ENCODE results near the gene BOD1. TPM values are rescaled to one million over a fixed set of nuclear protein-coding genes. Genes with fewer than 3 reads are reported as not detected.

BOD1 gene
- total RNA-seq, 1 experiment from 2014 or later, result 70.9 TPM

DNA sequence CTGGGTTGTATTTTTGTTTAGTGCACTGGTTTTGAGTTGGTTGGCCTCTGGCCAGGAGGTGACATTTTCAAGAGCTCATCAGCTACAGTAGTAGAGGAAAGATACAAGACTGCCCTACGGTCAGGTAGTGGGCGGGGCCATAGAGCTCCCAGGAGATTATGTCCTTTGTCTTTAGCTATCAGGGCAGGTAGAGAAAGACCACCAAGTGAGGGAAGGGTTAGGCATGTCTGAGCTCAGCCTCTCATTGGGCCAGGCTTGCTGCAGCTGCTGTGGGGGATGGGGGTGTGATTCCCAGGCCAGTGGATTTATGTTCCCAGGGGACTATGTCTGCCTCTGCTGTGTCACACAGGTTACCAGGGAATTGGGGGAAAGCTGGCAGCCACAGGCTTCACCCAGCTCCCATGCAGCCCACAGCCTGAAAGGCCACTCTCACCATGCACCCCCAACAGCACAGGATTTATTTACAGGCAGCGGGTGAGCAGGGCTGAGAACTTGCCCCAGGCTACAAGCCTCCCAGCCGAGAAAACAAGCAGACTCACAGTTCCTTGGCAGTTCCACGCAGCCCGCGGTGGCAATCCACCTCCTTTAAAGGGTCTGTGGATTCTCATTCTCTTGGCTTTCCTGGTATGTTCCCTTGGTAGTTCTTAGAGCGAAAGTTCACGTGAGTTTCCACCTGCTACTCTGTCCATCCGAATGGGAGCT is 37.5 kb upstream of the BOD1 start:
- Histone ChIP-seq H3K36me3 (ENCODE audit: insufficient read depth, low read length, poor library complexity, severe bottlenecking) (no peaks in the 10 kb centered on the region), H3K9me3 (ENCODE audit: low read depth, low read length, poor library complexity, severe bottlenecking) (no peaks in the 10 kb centered on the region), H3K4me3 (ENCODE audit: low read depth, low read length, poor library complexity, severe bottlenecking) (no peak overlapping the region), H3K27me3 (replicated peaks; ENCODE audit: insufficient read depth, low read depth, low read length, poor library complexity) (no peaks in the 10 kb centered on the region), H3K27ac (ENCODE audit: low read depth, low read length, poor library complexity, severe bottlenecking) (no peak overlapping the region), H3K4me1 (ENCODE audit: insufficient read depth, low read length, poor library complexity, severe bottlenecking) (no peaks in the 10 kb centered on the region)
- CTCF ChIA-PET, result no interaction called here
- TF ChIP-seq, protein P1, sequence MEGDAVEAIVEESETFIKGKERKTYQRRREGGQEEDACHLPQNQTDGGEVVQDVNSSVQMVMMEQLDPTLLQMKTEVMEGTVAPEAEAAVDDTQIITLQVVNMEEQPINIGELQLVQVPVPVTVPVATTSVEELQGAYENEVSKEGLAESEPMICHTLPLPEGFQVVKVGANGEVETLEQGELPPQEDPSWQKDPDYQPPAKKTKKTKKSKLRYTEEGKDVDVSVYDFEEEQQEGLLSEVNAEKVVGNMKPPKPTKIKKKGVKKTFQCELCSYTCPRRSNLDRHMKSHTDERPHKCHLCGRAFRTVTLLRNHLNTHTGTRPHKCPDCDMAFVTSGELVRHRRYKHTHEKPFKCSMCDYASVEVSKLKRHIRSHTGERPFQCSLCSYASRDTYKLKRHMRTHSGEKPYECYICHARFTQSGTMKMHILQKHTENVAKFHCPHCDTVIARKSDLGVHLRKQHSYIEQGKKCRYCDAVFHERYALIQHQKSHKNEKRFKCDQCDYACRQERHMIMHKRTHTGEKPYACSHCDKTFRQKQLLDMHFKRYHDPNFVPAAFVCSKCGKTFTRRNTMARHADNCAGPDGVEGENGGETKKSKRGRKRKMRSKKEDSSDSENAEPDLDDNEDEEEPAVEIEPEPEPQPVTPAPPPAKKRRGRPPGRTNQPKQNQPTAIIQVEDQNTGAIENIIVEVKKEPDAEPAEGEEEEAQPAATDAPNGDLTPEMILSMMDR (conservative IDR thresholded peaks at IDR 0.05; ENCODE audit: low read depth, low read length), result no peak
- no peak for TF ChIP-seq EZH2 (IDR thresholded peaks at IDR 0.05; ENCODE audit: borderline replicate concordance, low read depth, low read length, poor library complexity, severe bottlenecking)
- no TSS peak for BruUV-seq (replicated peaks)
- intact Hi-C loops (cut with micrococcal nuclease; ENCODE audit: unreplicated experiment), result no loop called here
- no peak for DNase-seq (ENCODE audit: low spot score)
- POLR2A ChIA-PET (ENCODE audit: low non-redundant PET), result interaction anchor here (0.7 kb wide), 1 partner anchor 40 kb away, joined by 5 read pairs; no protein-coding TSS in a partner anchor

DNA sequence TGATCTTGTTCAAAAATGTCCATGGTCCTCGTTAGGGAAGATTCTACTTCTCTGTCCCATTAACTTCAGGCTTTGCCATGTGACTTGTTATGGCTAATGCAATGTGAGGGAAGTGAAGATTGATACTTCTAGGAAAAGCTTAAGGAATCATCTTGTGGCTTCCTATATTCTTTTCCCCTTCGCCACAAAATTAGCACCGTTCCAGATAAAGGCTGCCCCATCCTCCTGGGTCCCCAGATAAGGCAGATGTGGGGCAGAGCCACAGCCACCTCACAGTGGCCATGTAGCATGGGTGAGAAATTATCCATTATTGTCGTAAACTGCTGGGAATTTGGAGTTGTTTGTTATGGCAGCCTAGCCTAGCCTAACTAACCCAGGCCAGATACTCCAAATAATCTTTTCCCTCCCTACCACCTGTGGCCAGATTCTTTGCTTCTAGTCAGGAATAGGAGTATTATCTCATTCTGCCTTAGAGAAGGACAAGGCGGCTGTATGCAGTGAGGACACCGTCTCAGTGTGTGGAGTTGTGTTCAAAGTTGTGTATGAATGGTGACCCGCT is 31.9 kb upstream of the BOD1 start:
- no peak for DNase-seq (ENCODE audit: low spot score)
- H3K27ac ChIP-seq (ENCODE audit: low read depth, low read length, poor library complexity, severe bottlenecking), result no peak overlapping the region
- no peak overlapping the region for H3K4me3 ChIP-seq (ENCODE audit: low read depth, low read length, poor library complexity, severe bottlenecking)
- no peaks in the 10 kb centered on the region for H3K9me3 ChIP-seq (ENCODE audit: low read depth, low read length, poor library complexity, severe bottlenecking)
- H3K27me3 ChIP-seq (replicated peaks; ENCODE audit: insufficient read depth, low read depth, low read length, poor library complexity), result no peaks in the 10 kb centered on the region
- no peak for TF ChIP-seq EZH2 (IDR thresholded peaks at IDR 0.05; ENCODE audit: borderline replicate concordance, low read depth, low read length, poor library complexity, severe bottlenecking)
- TF ChIP-seq, protein P1 (conservative IDR thresholded peaks at IDR 0.05; ENCODE audit: low read depth, low read length), result no peak
- POLR2A ChIA-PET (ENCODE audit: low non-redundant PET), result no interaction called here
- no peaks in the 10 kb centered on the region for H3K4me1 ChIP-seq (ENCODE audit: insufficient read depth, low read length, poor library complexity, severe bottlenecking)
- intact Hi-C loops (cut with micrococcal nuclease; ENCODE audit: unreplicated experiment), result no loop called here
- no TSS peak for BruUV-seq (replicated peaks)
- H3K36me3 ChIP-seq (ENCODE audit: insufficient read depth, low read length, poor library complexity, severe bottlenecking), result no peaks in the 10 kb centered on the region
- CTCF ChIA-PET, result no interaction called here

DNA sequence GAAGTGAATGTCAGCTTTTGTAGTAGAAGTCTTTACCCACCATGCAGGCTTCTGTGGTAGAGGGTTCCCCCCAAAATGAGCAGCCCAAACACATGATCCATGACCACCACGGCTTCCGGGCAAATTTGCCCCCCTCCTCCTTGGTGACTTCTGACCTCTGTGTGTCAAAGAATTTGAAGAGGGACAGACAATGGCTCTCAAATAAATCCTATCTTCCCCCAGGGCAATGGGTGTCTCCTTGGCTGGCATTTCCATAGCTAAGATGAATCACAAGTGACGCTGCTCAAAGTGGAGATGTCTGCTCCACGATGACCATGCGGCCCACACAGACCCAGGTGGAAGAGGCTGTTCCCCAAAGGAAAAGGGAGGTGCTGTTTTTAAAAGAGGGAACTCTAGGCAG is 30.2 kb upstream of the BOD1 start:
- POLR2A ChIA-PET (ENCODE audit: low non-redundant PET), result no interaction called here
- Histone ChIP-seq H3K9me3 (ENCODE audit: low read depth, low read length, poor library complexity, severe bottlenecking) (no peaks in the 10 kb centered on the region), H3K36me3 (ENCODE audit: insufficient read depth, low read length, poor library complexity, severe bottlenecking) (no peaks in the 10 kb centered on the region), H3K27ac (ENCODE audit: low read depth, low read length, poor library complexity, severe bottlenecking) (no peak overlapping the region), H3K4me1 (ENCODE audit: insufficient read depth, low read length, poor library complexity, severe bottlenecking) (no peaks in the 10 kb centered on the region), H3K27me3 (replicated peaks; ENCODE audit: insufficient read depth, low read depth, low read length, poor library complexity) (no peaks in the 10 kb centered on the region), H3K4me3 (ENCODE audit: low read depth, low read length, poor library complexity, severe bottlenecking) (no peak overlapping the region)
- no peak for DNase-seq (ENCODE audit: low spot score)
- intact Hi-C loops (cut with micrococcal nuclease; ENCODE audit: unreplicated experiment), result no loop called here
- CTCF ChIA-PET, result no interaction called here
- BruUV-seq (replicated peaks), result no TSS peak
- TF ChIP-seq EZH2 (IDR thresholded peaks at IDR 0.05; ENCODE audit: borderline replicate concordance, low read depth, low read length, poor library complexity, severe bottlenecking), result no peak
- TF ChIP-seq, protein P1 (conservative IDR thresholded peaks at IDR 0.05; ENCODE audit: low read depth, low read length), result no peak

All from A673 (cell line).